ENCODE measurements around the gene FMO5. TPM values are rescaled to one million over a fixed set of nuclear protein-coding genes. Genes with fewer than 3 reads are reported as not detected.
"Not testable (repeated sequence)": the region's sequence is repeated elsewhere in the genome, so short reads cannot be mapped to it uniquely, and the experiment has no call there.

Gene FMO5
- total RNA-seq, 1 experiment from 2014 or later, result 2.1 TPM

DNA sequence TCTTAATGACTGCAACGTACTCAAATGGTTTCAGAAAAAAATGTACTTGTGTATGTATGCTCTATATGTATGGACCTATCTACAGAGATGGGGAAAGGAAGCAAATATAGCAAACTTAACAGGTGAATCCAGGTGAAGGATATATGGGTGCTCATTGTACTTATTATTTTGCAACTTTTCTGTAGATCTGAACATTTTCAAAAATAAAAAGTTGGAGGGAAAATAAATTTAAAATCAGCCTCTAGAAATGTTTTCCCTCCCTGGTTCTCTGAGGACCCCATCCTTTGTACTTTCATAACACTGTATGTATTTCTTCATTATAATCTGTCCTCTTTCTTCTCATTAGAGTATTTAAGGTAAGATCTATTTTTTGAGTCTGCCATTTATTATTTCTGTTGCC lies 17.9 kb downstream of the FMO5 start:
- DNase-seq (ENCODE audit: low read depth), result no peak

DNA sequence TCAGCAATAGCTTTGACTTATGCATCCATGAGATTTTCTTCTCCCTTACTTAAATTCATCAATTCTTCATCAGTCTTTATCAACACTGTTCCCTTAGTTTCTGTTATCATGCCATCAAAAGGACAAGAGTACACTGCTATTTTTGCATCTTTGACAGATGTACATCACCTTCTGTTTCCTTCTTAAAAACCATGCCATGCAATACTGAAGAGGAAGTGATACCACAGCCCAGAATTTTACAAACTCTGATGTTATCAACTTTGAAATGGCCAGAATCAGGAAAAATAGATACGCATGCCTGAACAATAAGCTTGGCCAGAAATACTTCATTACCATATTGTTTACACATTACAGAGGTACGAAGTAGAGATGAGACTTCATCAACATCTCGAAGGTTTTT lies 21.1 kb downstream of the FMO5 start:
- no peak for DNase-seq (ENCODE audit: low read depth)

DNA sequence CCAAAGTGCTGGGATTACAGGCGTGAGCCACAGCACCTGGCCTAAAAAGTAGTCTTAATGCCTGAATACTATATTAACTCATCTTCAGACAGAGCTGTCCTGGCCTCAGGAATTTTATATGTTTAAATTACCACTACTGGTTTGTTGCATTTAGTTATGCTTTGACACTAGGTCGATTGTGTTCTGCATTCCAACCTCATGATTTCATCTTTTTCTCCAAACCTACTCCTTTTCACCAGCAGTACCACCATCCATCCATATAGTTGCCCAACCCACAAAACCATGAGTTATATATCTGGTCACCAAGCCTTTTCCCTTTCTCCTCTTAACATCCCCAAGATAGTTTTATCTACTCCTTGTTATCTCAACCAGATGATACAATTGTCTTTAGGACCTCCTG lies 22.6 kb downstream of the FMO5 start:
- DNase-seq (ENCODE audit: low read depth), result no peak

DNA sequence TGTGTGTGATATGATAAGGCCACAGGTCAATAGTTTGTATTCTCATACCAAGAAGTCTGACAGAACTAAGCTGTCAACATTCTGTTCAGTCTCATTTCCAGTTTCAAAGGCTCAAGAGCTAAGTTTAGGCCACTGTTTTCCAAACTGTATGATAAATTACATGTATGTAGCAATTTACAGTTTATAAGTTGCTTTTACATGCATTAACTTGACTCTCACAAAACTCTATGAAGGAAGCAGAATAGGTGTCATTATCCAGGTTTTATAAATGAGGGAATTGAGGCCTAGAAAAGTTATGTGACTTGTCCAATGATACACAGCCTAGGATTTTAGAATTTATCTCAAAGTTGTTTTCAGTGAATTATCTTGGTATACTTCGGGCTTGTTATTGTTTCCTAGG lies 23.4 kb downstream of the FMO5 start:
- no peak for DNase-seq (ENCODE audit: low read depth)

- DNase-seq (ENCODE audit: low read depth), result peak; percentile 41
These were observed 23.9 kb downstream of the FMO5 start for GRCh38 chr1:147201276-147201675.

GRCh38 chr1:147197324-147197723 lies 27.8 kb downstream of the FMO5 start:
- DNase-seq (ENCODE audit: low read depth), result not testable (repeated sequence)

GRCh38 chr1:147189514-147189913 lies 35.6 kb downstream of the FMO5 start:
- no peak for DNase-seq (ENCODE audit: low read depth)

DNA sequence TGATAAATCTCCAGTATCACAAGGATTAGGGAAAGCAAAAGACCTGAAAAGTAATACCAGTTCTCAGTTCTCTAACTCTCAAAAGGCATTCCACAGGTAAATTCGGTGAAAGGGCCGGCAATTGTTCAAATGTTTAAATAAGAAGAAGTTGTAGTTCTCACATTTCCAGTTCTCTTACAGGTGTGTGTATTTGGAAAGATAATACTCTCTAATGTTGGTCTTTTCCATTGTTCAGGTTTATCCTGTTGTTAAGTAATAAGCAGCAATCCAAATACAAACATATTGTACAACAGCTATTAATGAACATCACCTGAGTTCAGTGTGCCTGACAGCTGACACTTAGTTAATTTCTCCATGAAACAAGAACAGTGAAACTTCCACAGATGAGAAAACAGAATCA lies 39.7 kb downstream of the FMO5 start:
- no peak for DNase-seq (ENCODE audit: low read depth)

DNA sequence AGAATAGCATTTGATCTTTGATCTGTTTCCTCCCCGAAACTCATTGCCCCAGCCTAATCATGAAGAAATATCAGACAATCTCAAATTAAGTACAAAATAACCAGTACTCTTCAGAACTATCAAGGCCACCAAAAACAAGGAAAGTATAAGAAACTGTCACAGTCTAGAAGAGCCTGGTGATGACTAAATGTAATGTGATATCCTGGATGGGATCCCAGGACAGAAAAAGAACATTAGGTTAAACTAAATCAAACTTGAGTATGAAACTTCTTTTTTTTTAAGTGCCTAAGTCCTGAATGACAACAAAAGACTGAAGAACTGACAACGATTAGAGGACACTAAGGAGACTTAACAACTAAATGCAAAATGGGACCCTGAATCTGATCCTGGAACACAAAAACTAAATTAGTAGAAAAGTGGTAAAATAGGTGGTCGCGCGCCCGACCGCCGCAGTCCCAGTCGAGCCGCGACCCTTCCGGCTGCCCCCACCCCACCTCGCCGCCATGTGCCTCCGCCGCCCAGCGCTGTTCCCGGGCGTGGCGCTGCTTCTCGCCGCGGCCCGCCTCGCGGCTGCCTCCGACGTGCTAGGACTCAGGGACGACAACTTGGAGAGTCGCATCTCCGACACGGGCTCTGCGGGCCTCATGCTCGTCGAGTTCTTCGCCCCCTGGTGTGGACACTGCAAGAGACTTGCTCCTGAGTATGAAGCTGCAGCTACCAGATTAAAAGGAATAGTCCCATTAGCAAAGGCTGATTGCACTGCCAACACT lies 47.3 kb downstream of the FMO5 start:
- peak; percentile 71 for DNase-seq (ENCODE audit: low read depth)

DNA sequence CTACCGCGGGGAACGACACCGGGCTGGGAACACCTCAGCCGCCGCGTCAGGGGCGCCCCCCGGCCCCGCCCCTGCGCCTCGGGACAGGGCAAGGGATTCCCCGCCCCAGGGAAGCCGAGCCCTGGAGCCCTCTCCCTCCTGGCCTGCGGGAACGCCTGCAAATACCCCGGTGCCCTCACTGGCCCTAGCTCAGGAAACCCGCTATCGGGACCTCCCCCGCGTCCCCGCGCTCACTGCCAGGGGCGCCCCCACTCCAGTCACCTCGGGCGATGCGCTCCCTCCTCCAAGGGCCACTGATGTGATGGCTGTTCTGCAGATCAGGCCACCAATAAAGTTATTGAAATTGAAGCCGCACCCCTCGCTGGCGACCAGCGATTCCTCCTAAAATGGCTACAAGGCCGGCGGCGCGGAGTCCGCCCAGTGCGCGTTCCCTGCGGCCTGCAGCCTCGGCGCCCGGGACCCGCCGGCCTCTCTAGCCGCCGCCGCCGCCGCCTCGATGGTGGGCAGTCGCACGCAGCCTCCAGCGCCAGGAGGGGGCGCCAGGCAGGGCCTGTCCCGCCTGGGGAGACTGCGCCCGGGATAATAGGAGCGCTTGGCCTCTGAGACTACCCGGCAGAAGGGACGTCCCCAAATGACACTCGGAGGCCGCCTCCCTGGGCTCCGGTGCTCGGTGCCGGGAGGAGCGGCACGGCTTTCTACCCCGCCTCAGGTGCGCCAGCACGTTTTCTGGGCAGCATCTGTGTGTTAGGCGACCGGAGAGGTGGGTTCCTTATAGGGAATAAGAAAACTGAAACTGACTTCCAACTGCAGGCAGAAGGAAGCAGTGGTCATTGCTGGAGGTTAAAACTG lies 52.7 kb downstream of the FMO5 start, which contains the start of gene PRKAB2:
Gene PRKAB2 (minus strand): TSS at position 303 of the 849 bp plus-strand sequence. CDS start 326 bp downstream, outside the sequence.
- peak; percentile 95 for DNase-seq (ENCODE audit: low read depth)

GRCh38 chr1:147171399-147172167 lies 53.6 kb downstream of the FMO5 start:
- no peak for DNase-seq (ENCODE audit: low read depth)

DNA sequence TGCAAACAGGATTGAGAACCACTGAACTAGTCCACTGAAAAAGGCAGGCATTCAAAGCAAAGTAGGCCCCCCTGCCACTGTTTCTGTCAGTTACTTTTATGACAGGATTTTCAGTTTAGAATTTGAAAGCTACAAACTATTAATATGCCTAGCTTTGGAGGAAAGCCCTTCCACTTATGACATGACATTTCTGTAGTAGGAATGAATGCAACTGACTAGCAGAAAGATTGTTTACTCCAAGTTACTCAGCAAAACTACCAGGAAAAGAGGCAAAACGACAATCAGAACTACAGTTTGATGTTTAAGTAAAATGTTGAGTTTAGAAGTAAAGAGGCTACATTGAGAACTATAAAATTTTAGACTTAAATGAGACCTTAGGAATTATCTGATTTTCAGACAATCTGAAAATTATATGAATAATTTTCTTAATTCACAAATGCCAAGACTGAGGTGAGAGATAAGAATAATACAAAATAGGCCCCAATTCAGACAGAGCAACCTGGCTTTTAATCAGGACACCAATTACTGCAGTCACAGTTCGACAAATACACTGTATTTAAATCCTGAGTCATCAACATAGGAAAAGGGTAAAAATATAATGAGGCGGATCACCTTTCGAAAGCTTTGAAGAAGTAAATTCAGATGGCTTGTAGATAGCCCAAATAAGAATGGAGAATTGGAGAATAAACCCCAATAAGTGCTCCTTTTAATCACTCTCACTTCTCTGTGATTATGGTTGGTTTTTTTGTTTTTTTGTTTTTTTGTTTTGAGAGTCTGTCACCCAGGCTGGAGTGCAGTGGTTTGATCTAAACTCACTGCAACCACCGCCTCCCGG lies 55.1 kb downstream of the FMO5 start:
- DNase-seq (ENCODE audit: low read depth), result no peak

- DNase-seq (ENCODE audit: low read depth), result no peak
These were observed 56.0 kb downstream of the FMO5 start for GRCh38 chr1:147169171-147169570.

DNA sequence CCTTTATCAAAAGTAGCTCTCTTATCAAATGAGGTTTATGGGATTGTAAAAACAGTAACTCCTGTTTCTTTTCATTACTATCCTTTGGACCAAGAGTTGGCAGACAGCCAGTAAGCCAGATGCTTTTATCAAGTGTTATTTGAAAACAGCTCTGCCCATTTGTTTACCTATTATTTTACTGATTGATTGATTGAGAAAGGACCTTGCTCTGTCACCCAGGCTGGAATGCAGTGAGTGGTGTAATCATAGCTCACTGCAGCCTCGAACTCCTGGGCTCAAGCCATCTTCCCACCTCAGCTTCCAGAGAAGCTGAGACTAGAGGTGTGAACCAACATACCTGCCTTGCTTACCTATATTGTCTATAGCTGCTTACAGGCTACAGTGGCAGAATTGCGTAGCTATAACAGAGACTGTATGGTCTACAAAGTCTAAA lies 56.5 kb downstream of the FMO5 start:
- DNase-seq (ENCODE audit: low read depth), result peak; percentile 39

- peak; percentile 95 for DNase-seq (ENCODE audit: low read depth)
These were observed 57.8 kb downstream of the FMO5 start for GRCh38 chr1:147167365-147167764.

DNA sequence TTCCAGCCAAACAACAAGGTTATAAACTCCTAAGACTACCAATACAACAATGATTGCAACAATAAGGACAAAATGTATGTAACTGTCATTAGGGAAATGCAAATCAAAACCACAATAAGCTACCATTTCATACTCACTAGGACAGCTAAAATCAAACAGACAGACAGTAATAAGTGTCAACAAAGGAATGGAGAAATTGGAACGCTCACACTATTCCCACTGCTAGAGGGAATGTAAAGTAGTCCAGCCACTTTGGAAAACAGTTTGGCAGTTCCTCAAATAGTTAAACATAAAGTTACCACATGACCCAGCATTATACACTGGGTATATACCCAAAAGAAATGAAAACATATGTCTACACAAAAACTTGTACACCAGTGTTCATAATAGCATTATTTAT lies 62.1 kb downstream of the FMO5 start:
- DNase-seq (ENCODE audit: low read depth), result no peak

DNA sequence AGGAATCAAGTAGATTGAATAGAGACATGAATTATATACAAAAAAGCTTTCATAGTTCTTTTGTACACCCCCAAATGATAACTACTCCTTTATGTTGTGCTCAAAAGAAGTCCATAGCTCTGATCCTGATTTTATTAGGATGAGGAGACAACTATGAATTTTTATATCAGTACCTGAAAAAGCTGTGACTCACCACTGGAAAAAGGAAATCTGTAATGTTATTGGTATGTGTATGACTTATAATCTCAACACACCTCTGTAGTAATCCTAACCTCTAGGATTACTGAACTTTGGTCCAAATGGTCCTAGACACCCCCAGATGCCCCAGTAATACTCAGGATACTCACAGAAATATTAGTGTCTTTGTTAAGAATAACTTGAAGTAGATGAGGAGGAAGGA lies 63.0 kb downstream of the FMO5 start:
- DNase-seq (ENCODE audit: low read depth), result no peak

DNA sequence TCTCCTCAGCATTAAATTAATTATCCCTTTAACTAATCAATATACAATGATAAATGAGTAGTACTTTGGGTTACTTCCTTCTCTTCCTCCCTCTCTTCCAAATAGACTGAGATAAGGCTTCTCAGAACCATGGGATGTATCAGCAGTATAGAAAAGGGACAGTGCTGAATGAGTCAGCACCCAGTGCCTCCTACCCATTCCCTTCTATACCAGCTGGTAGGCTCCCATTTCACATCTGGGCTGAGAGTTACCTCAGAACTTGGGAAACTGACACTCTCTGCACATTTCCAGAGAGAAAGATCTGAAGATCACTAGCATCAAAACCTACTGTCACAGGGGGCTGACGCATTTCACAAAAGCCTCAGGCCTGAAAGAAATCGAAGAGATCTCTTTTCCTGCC lies 68.0 kb downstream of the FMO5 start:
- peak; percentile 24 for DNase-seq (ENCODE audit: low read depth)

DNA sequence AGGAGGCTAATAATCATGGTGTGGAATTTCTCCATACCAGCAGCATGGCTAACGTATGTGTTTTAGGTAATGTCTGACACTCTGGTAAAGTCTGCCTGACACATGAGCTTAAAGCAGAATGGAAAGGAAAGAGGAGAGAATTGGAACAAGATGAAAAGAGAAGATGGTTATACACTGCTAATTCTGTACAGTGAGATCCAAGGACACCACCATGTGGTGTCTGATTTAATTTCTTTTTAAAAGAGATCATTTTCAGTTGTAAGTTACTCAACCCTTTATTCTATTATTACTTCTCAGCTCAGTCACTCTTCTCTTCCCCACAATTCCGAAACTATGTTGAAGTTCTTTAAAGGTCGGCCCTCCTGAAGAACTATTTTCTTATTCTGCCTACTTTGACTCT lies 68.5 kb downstream of the FMO5 start:
- DNase-seq (ENCODE audit: low read depth), result no peak

- DNase-seq (ENCODE audit: low read depth), result no peak
These were observed 72.4 kb downstream of the FMO5 start for GRCh38 chr1:147152772-147153171.

DNA sequence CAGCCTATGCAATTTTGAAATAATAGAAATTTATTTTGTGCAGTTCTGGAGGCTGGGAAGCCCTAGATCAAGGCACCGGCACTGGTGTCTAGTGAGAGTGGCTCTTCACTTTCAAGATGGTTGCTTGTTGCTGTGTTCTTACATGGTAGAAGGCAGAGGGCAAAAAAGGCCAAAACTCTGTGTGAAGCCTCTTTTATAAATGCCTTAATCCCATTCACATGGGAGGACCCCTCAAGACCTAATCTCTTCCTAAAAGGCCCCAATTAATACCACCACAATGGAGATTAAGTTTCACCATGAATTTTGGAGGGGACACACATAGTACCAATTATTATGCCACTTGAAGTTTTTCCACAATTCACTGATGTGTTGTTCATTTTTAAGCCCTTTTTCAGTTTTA lies 73.9 kb downstream of the FMO5 start:
- no peak for DNase-seq (ENCODE audit: low read depth)

Data from LHCN-M2 (cell line).